NT2/D1 (cell line): Measurements from ENCODE around the gene ACSF2.
"Not testable (repeated sequence)": the region's sequence is repeated elsewhere in the genome, so short reads cannot be mapped to it uniquely, and the experiment has no call there.

Experiments used
- SUZ12 ChIP-seq: IDR thresholded peaks from 2 replicates; pipeline ENCODE4 v1.6.1; 2011; ENCODE audit not compliant: insufficient read length, insufficient read depth; ENCODE audit errors: extremely low read depth
- YY1 ChIP-seq: IDR thresholded peaks from 2 replicates; pipeline ENCODE4 v1.6.1; 2011; ENCODE audit not compliant: insufficient read length, insufficient read depth
- ZNF274 ChIP-seq: IDR thresholded peaks from 2 replicates; pipeline ENCODE4 v1.6.1; 2011; ENCODE audit warnings: mild to moderate bottlenecking, low read depth, low read length

DNA sequence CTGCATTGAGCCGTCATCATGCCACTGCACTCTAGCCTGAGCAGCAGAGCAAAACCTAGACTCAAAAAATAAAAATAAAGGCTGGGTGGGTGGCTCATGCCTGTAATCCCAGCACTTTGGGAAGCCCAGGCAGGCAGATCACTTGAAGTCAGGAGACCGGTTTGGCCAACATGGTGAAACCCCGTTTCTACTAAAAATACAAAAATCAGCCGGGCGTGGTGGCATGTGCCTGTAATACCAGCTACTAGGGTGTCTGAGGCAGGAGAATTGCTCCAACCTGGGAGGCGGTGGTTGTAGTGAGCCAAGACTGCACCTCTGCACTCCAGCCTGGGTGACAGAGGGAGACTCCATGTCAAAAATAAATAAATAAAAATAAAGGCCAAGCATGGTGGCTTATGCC, 2.1 kb downstream of the ACSF2 start:
- not testable (repeated sequence) for TF ChIP-seq SUZ12, YY1, ZNF274
